HK-2 (cell line): ENCODE results near the gene FGF21.
"Not testable (repeated sequence)": the region's sequence is repeated elsewhere in the genome, so short reads cannot be mapped to it uniquely, and the experiment has no call there.

Experiments
- DNase-seq: peaks from one replicate; pipeline ENCODE4 v3.0.0-alpha.2; 2018; ENCODE audit not compliant: unreplicated experiment

Gene FGF21

GRCh38 chr19:48786422-48786821 lies 31.1 kb downstream of the FGF21 start:
- DNase-seq = not testable (repeated sequence)

GRCh38 chr19:48787331-48787730 lies 32.0 kb downstream of the FGF21 start:
- DNase-seq = not testable (repeated sequence)

DNA sequence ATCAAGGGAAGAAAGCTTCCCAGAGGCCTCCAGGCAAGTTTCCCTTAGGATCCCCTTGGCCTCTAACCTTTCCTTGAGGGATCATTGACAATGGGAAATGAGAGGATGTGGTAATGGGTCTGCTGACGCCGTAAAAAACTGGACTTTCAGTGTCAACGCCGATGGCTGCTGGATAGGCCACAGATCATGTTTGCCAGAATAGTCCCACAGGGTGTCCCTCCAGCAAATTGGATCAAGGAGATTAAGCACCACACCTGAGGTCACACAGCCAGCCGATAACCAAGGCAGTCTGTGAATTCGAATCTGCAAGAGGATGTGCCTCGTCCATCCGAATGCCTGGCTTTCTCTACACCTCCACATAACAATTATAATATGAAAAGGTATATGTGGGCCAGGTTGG lies 37.9 kb downstream of the FGF21 start:
- DNase-seq = no peak

DNA sequence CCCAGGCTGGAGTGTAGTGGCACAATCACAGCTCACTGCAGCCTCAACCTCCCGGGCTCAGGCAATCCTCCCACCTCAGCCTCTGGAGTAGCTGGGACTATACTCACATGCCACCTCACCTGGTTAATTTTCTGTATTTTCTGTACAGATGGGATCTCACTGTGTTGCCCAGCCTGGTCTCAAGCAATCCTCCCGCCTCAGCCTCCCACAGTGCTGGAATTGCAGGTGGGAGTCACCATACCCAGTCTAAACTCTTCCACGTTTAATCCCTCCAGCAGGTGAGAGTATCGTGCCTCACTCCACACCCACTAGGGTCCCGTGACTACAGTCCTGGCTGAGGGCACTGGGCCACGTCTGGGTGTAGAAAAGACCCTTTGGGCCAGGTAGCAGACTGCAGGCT lies 39.0 kb downstream of the FGF21 start:
- DNase-seq = no peak

DNA sequence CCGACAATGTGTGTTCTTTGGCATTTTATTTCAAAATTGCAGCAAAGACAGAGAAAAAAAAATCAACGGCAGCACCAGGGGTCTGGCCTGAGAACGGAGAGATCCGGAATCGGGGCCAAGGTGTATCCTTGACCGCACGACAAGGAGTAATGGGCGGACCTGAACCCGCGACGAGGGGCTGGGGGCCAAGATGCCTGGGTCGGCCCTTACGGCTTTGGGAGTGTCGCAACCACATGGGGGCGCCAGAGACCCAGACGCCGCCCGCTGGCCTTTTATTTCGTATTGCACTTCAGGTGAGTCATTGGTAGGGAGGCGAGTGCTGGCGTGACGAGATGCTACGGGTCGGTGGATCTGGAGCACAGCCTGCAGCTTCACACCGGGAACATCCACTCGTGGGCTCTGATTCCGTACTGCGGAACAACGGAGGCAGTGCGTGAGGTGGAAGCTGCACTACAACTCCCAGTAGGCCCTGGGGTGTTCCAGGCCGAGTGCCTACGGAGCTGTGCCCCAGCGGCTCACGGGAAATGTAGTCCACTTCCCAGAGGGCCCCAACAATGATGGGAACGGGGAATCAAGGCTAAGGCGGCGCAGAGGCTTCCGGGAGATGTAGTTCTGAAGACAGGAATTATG lies 39.8 kb downstream of the FGF21 start:
- DNase-seq = peak; percentile 81

DNA sequence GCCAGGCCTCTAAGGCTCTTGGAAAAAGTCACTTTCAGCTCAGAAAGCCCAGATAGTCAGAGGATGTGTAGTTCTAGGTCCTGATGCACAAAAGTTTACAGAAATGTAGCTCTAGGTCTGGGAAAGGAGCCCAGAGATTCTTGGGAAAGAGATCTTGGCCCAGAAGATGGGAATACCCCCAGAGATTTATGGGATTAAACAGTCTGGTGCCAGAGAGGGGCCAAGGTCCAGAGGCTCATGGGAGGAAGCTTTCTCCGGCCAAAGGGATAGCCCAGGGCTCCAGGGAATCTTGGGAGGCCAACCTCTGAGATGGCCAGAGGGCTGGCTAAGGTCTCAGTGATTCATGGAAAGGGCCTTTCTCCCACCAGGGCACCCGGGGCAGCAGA lies 40.4 kb downstream of the FGF21 start:
- DNase-seq = no peak

GRCh38 chr19:48796298-48797083 lies 41.2 kb downstream of the FGF21 start:
- DNase-seq = no peak

DNA sequence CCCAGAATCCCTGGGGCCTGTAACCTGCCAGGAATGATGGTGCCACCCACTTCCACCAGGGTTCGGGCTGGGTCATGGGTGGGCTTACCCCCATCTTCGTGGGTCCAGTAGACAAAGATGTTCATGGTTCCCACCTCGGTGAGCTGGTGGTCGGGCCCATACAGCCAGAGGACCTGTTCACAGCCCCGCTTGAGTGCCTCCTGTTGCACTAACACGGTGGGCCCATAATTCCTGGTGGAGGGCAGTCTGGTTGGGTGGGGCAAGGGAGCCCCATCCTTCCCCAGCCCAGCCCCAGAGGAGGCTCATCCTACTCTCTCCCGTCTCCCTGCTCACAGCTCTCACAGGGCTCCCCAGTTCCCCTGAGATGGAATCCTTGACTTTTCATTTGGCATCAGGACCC lies 41.8 kb downstream of the FGF21 start:
- DNase-seq = no peak

DNA sequence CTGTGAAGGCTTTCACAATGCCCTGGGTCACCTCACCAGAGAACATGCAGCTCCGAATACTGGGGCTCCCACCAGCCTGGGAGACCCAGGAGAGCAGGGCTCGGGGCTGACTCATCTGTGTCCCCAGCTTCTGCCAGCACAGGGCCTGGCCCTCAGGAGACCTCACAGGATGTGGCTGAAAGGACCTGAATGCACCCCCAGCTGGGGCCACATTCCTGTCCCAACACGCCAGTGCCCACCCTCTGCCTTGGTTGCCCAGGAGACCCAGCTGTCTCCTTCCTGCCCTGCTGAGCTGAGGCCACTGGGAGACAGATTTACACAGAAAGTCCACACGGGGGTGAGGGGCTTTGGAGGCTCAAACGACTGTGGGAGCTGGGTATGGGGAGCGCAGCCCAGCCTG lies 43.6 kb downstream of the FGF21 start:
- DNase-seq = no peak

GRCh38 chr19:48799358-48800300 lies 44.3 kb downstream of the FGF21 start:
- DNase-seq = no peak

DNA sequence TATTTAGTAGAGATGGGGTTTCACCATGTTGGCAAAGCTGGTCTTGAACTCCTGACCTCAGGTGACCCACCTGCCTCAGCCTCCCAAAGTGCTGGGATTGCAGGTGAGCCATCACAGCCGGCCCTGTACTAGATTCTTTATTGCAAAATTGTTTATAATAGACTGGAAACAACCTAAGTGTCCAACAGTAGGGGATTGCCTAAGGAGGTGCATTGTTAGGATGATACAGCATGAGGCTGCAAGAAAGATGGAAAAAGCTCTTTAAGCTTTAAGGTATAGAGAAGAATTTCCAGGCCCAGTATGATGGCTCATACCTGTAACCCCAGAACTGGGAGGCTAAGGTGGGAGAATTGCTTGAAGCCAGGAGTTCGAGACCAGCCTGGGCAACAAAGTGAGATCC lies 47.3 kb downstream of the FGF21 start:
- DNase-seq = no peak

GRCh38 chr19:48804496-48804895 lies 49.2 kb downstream of the FGF21 start:
- DNase-seq = no peak

DNA sequence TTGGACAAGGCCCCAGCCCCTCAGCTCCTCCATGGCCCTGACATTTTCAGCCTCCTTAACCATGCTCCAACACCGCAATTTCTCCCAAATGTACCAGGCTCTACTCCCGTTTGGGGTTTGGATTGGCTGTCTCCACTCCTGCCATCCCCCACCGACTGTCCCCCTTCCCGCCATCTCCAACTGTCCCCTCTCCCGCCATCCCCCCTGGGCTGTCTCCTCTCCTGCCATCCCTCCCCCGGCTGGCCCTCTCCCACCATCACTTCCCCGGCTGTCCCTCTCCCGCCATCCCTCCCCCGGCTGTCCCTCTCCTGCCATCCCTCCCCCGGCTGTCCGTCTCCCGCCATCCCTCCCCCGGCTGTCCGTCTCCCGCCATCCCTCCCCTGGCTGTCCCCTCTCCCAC lies 50.1 kb downstream of the FGF21 start:
- no peak for DNase-seq

- DNase-seq = no peak
These were observed 51.1 kb downstream of the FGF21 start for GRCh38 chr19:48806518-48806817.

- no peak for DNase-seq
These were observed 51.7 kb downstream of the FGF21 start for GRCh38 chr19:48806818-48807589.

DNA sequence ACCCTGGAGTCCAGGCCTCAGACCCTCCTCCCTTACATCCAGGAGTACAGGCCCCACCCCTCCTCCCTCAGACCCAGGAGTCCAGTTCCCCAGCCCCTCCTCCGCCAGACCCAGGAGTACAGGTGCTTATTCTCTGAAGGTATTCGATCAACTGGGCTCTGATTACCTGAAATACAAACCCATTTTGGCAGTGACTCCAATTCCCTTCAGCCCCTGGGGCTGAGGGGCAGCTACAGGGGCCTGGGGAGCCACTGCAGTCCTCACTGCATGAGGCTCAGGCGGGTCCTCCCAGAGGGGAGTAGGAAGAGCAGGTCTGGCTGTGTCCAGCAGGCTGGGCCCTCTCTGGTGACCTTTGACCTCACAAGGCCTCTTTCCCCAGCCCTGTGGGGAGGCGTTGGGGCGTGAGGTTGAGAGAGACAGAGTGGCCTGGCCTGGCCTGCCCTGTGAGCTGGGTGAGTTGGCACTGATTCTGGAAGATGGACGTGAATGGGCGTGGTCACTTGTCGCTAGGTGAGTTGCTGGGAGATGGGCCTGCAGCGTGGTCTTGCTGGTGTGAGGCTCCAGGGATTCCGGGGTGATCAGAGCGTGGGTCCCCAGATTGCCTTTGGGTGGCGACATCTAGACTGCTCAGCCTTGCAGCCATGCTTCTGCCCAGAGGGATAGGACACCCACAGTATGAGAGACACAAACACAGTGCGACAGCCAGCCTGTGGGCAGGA lies 52.4 kb downstream of the FGF21 start:
- DNase-seq = no peak
